GM21515 (cell line): ENCODE measurements around the gene HDAC4.
"Not testable (repeated sequence)": the region's sequence is repeated elsewhere in the genome, so short reads cannot be mapped to it uniquely, and the experiment has no call there.

ENCODE experiments used
- ATAC-seq: cut with Tn5 transposase; IDR thresholded peaks from one replicate; pipeline ENCODE4 v1.9.1; 2021; ENCODE audit not compliant: unreplicated experiment

Gene HDAC4

GRCh38 chr2:239042551-239043320 lies 358.1 kb downstream of the HDAC4 start:
- ATAC-seq: no peak

GRCh38 chr2:239042046-239042445 lies 358.8 kb downstream of the HDAC4 start:
- ATAC-seq: no peak

- ATAC-seq: no peak
Measured at GRCh38 chr2:239041062-239041461, 359.8 kb downstream of the HDAC4 start.

- no peak for ATAC-seq
Measured at GRCh38 chr2:239040152-239040761, 360.6 kb downstream of the HDAC4 start.

GRCh38 chr2:239039479-239039861 lies 361.4 kb downstream of the HDAC4 start:
- no peak for ATAC-seq

GRCh38 chr2:239038773-239039478 lies 361.9 kb downstream of the HDAC4 start:
- ATAC-seq: no peak

- ATAC-seq: not testable (repeated sequence)
Measured at GRCh38 chr2:239038284-239038683, 362.5 kb downstream of the HDAC4 start.

- no peak for ATAC-seq
Measured at GRCh38 chr2:239037559-239037910, 363.3 kb downstream of the HDAC4 start.

GRCh38 chr2:239036819-239037558 lies 363.8 kb downstream of the HDAC4 start:
- no peak for ATAC-seq

- no peak for ATAC-seq
Measured at GRCh38 chr2:239035997-239036731, 364.7 kb downstream of the HDAC4 start.

- no peak for ATAC-seq
Measured at GRCh38 chr2:239035361-239035814, 365.4 kb downstream of the HDAC4 start.

- ATAC-seq: no peak
Measured at GRCh38 chr2:239034561-239035341, 366.1 kb downstream of the HDAC4 start.

GRCh38 chr2:239033801-239034560 lies 366.8 kb downstream of the HDAC4 start:
- ATAC-seq: no peak

GRCh38 chr2:239029958-239030357 lies 370.9 kb downstream of the HDAC4 start:
- no peak for ATAC-seq

GRCh38 chr2:239028253-239028619 lies 372.6 kb downstream of the HDAC4 start:
- no peak for ATAC-seq

- ATAC-seq: no peak
Measured at GRCh38 chr2:239027391-239028252, 373.2 kb downstream of the HDAC4 start.

GRCh38 chr2:239026711-239027361 lies 374.0 kb downstream of the HDAC4 start:
- no peak for ATAC-seq

- ATAC-seq: no peak
Measured at GRCh38 chr2:239025951-239026461, 374.8 kb downstream of the HDAC4 start.
